Kidney glomerular epithelial cell (primary cell): ENCODE results near the gene MS4A6E.
"Not testable (repeated sequence)": the region's sequence is repeated elsewhere in the genome, so short reads cannot be mapped to it uniquely, and the experiment has no call there.

ENCODE experiments used
- DNase-seq: peaks from one replicate; lab custom pipeline; 2025; lab: John Stamatoyannopoulos, UW

MS4A6E gene, protein sequence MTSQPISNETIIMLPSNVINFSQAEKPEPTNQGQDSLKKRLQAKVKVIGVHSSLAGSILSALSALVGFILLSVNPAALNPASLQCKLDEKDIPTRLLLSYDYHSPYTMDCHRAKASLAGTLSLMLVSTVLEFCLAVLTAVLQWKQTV

DNA sequence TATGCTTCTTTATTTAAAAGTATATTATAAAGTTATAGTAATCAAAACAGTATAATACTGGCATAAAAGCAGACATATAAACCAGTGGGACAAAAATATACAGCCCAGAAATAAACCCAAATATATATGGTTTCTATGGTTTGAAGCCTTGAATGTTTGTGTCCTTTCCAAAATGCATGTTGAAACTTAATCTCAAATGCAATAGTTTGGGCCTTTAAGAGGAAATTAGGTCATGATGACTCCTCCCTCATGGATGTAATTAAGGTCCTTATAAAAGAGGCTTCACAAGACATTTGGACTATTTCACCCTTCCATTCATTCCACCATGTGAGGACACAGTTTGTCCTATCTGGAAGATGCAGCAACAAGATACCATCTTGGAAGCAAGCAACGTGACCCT lies at the start of gene MS4A6E:
MS4A6E (plus strand) TSS at position 301 of the 400 bp plus-strand sequence. CDS start 7,641 bp downstream, outside the sequence.
- no peak for DNase-seq

GRCh38 chr11:60280412-60280811 lies 46.6 kb upstream of the MS4A6E start, which contains the start of gene MS4A4A:
Gene MS4A4A, plus strand, starts transcription at chr11:60280666. Its CDS starts 10 bp downstream, at chr11:60280676.
- DNase-seq = no peak

GRCh38 chr11:60281485-60281884 lies 45.6 kb upstream of the MS4A6E start:
- no peak for DNase-seq

DNA sequence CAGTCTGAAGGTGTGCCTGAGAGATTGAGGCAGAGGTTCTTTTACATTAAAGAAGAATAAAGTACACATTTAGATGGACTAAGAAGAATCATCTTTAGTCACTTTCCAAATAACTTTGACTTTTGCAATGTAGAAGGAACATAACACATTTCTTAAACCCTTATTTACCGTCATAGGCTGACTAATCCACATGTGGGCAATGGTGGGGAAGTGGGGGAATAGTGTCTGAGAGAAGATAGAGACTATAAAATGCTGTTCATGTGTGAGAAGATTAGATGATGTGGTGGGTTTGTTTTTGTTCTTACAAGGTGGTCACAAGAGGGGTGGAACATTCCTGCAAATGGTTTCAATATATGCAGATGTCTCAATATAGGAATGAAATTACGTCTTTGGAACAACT lies 44.8 kb upstream of the MS4A6E start:
- DNase-seq = no peak

- not testable (repeated sequence) for DNase-seq
Measured at GRCh38 chr11:60285411-60286126, 41.5 kb upstream of the MS4A6E start.

- no peak for DNase-seq
Measured at GRCh38 chr11:60288531-60288930, 38.5 kb upstream of the MS4A6E start.

- DNase-seq = no peak
Measured at GRCh38 chr11:60292145-60292544, 34.9 kb upstream of the MS4A6E start.

GRCh38 chr11:60301178-60301577 lies 25.9 kb upstream of the MS4A6E start:
- DNase-seq = no peak

DNA sequence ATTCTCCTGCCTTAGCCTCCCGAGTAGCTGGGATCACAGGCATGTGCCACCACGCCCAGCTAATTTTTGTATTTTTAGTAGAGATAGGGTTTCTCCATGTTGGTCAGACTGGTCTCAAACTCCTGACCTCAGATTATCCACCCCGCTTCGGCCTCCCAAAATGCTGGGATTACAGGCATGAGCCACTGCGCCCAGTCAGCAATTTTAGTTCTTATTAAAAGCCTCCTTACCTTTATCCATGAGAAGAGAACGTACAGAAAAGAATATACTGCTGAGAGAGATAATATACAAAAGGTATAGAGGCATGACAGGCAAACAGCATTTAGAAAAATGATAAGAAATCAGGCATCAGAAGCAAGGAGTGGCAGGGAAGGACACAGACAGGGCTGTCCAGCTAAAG lies 25.2 kb upstream of the MS4A6E start:
- DNase-seq = not testable (repeated sequence)

- no peak for DNase-seq
Measured at GRCh38 chr11:60303661-60304060, 23.4 kb upstream of the MS4A6E start.

GRCh38 chr11:60305906-60306619 lies 21.0 kb upstream of the MS4A6E start:
- DNase-seq = peak; percentile 40

DNA sequence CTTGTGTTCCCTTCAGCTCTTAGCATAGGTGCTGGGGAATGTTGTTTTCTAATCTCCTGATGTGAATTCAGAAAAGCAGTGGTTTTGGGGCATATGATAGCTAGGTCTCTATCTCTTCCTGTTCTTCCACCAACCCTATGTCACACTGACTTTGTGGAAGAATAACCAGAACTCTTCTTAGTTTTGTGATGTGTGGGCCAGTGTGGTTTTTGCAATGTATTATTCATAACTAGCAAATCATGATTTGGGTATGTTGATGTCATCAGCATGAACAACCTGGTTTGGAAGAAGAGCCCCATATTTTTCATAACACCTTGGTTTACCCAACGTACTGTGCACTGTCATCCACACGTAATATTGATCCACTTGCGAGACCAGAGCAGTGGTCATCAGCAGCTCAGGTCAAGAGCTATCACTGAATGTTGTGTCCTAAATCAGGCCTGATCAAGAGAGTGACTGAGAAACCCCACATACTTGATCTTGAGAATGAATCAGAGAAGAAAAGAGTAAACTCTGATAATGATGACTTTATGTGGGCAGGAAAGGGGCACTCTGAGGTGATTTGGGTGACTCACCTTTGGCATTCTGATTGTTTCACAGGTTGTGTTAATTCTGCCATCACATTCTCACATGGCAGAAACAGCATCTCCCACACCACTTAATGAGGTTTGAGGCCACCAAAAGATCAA lies 19.4 kb upstream of the MS4A6E start:
- DNase-seq = peak; percentile 4

GRCh38 chr11:60310407-60310998 lies 16.6 kb upstream of the MS4A6E start:
- no peak for DNase-seq

GRCh38 chr11:60314635-60315321 lies 12.3 kb upstream of the MS4A6E start:
- no peak for DNase-seq

DNA sequence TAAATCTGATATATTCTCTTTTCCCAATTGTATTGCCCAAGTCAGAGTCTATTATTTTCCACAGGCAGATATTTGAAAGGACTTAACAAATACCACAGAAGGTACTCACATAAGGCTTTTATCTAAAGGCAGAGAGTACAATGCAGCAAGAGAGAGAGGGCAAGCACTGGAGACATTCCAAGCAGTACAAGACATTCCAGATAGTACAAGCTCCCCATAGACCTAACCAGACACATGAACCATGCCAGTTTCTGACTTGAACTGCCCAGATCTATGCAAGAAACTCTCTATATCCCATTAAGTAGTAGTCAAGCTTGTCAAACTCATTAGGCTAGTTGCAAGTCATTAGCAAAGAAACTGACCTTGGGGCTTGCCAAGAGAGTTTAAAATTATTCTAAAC lies 11.2 kb upstream of the MS4A6E start:
- DNase-seq = no peak

GRCh38 chr11:60316317-60316716 lies 10.7 kb upstream of the MS4A6E start:
- DNase-seq = no peak

DNA sequence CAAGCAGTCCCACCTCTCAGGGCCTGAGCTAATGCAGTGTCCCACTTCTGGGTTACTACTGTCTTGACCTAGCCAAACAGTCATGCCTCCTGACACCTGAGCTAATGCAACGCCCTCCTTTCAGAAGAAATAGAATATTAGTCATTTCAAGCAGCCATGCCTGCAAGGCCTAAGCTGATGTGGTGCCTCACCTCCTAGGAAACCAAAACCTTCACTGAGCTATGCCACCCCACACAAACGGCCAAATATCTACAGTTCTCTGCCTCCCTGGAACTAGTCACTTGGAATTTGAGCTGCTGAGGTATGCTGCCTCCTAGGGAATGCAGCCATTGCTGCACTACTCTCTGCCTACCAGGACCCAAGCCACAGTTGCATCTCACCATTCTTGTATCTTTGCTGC lies 8.3 kb upstream of the MS4A6E start:
- DNase-seq = no peak

DNA sequence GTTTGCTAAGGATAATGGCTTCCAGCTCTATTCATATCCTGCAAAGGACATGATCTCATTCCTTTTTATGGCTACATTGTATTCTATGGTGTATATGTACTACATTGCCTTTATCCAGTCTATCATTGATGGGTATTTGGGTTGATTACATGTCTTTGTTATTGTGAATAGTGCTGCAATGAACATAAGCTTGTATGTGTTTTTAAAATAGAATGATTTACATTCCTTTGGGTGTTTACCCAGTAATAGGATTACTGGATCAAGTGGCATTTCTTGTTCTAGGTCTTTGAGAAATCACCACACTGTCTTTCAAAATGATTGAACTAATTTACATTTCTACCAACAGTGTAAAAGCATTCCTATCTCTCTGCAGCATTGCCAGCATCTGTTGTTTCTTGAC lies 6.0 kb upstream of the MS4A6E start:
- no peak for DNase-seq

DNA sequence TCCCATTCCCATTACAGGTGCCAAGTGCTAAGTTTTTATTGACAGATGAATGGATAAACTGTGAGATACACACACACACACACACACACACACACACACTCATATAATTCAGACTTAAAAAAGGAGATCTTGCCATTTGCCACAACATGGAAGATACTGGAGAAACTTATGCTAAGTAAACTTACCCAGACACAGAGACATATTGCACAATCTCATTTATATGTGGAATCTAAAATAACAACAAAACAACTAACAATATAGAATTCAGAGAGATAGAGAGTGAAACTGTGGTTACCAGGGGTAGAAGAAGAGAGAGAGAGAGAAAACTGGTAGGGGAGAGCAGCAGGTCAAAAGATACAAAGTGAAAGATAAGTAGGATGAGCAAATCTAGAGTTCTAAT lies 1.4 kb downstream of the MS4A6E start:
- no peak for DNase-seq

- no peak for DNase-seq
Measured at GRCh38 chr11:60332846-60333245, 5.8 kb downstream of the MS4A6E start.

DNA sequence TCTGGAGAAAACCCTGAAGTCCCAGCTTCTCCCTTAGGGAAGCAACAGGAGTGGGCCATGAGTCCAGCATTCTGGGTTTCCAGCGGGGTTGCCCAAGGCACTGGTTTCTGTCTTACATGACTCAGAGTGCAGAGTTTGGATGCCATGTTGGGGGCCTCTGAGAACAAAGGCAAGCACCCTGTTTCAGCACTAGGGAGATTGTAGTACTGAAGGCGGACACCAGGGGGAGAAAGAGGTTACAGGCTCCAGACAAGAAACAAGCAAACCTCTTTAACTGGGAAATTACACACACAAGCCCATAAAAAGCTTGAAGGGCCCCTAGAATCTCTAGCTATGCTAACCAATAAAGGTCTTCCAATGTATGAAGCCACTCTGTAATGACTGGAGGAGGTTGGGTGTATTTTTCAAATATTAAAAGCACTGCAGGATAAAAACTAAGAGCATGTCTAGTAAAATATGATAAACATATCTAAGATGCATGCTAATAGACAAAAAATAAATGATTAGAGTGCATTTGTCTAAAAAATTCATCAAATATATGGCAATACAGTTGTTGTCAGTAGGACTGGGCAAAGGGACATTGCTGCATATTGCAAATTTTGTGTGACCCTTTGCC lies 7.1 kb downstream of the MS4A6E start:
- peak; percentile 4 for DNase-seq
